HG03342 (cell line): ENCODE measurements around the gene SMAP1.

Experiments
- ATAC-seq: cut with Tn5 transposase; IDR thresholded peaks from one replicate; pipeline ENCODE4 v1.9.1; 2021; ENCODE audit warnings: mild to moderate bottlenecking, moderate library complexity; ENCODE audit not compliant: unreplicated experiment

The SMAP1 gene

GRCh38 chr6:70680396-70680795, 12.7 kb downstream of the SMAP1 start:
- ATAC-seq, result no peak

- no peak for ATAC-seq
Observed at GRCh38 chr6:70684794-70685493, 17.3 kb downstream of the SMAP1 start.

GRCh38 chr6:70685494-70686180, 18.0 kb downstream of the SMAP1 start:
- ATAC-seq, result no peak

DNA sequence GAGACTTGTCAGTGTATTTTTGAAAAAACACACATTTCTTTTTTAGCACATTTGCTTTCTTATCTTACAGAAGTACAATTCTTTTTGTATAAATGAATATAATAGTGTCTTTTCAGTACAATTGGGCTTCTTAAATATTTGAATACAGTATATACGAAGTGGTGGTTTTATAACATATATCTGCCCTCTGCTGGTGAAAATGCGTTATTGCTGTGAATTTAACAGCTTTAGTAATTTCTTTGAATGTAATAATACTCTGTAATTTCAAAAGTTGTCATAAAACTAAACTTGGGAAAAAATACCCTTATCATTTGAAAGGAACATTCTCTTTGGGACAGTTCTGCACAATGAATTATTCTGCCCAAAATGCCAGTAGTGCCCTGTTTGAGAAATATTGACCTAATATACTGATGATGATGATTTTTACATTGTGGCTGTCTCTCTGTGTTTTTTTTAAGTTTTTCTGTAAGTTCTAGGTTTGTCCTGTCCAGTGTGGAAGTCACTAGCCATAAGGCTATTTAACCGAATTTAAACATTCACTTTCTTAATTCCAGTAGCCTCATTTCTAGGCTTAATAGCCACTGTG, 19.0 kb downstream of the SMAP1 start:
- ATAC-seq, result no peak

DNA sequence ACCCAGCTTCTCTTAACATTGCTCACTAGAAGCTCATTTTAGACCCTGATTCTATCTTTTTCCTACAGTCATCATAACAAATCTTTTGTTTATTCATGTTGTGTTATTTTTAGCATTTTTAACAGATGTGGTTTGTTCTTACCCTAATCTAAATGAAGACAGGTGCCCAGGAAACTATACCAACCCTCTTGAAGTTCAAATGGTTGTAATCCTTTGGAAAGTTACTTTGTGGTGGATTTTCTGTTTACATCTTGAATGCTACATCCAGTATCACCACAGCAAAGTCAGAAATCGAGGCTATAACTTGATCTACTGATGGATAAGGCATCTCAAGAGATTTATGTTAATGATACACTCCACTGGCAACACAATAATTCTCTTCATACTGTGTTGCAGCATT, 26.2 kb downstream of the SMAP1 start:
- no peak for ATAC-seq

DNA sequence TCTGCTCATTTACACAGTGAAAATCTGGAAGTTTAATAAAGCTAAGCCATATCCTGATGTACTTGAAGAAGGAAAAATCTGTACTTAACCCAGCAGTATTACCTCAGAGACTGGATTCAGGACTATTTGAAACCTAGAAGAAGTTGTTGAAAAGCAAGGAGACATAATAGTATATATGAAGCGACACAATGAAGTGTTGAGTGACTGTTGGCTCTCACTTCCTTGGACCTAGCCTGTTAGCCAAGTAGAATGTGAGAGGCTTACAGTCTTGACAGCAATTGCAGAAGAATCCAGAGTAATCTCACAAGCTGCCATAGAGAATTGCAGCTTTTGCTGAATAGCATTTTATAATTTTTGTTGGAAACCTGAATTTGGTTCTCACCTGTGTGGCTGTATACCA, 26.7 kb downstream of the SMAP1 start:
- no peak for ATAC-seq

DNA sequence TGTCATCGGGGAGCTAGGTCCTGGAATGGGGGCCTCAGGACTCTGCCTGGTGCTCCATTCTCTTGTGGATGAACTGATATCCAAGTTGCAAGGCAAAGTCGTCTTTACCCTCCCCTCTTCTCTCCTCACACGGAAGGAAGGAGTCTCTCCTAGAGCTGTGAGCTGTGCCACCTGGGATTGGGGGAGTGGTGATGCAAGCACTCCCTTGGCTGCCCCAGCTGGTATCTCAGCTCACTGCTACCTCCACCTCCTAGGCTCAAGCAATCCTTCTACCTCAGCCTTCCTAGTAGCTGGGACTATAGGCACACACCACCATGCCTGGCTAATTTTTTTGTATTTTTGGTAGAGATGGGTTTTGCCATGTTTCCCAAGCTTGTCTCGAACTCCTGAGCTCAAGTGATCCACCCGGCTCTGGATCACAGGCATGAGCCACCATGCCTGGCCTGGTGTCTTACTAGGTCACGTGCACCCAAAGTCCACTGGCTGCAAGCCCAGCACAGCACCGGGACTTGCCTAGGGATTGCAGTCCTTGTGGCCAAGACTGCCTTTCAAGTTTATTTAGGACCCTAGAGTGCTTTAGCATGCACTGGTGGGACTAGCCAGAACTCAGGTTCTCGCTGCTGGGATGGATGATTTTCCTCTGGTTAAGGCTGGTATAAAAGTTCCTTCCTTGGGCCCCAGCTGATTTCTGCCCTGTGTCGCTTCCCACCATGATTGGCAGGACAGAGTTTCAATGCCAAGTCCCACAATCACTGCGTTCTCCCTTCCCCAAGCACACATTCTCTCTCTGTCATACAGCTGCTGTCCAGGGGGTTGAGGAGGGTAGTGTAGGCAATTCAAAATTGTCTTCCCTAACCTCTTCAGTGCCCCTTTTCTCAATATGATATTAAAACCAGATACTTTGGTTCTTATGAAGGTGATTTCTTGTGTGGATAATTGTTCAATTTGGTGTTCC, 33.5 kb downstream of the SMAP1 start:
- ATAC-seq, result no peak

- no peak for ATAC-seq
Observed at GRCh38 chr6:70705772-70706171, 38.1 kb downstream of the SMAP1 start.

- no peak for ATAC-seq
Observed at GRCh38 chr6:70706491-70707123, 38.9 kb downstream of the SMAP1 start.

DNA sequence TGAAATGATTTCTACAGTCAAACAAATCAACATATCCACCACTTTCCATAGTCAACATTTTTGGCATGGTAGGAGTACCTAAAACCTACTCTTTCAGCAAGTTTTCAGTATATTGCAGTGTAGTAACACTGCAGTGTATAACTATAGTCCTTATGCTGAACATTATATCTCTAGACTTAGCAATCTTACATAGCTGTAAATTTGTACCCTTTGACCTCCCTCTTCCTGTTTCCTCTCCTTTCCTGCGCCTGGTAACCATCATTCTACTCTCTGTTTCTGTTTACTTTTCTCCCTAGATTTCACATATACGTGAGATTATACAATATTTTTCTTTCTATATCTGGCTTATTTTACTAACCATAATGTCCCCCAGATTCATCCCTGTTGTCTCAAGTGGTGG, 40.2 kb downstream of the SMAP1 start:
- ATAC-seq, result no peak

DNA sequence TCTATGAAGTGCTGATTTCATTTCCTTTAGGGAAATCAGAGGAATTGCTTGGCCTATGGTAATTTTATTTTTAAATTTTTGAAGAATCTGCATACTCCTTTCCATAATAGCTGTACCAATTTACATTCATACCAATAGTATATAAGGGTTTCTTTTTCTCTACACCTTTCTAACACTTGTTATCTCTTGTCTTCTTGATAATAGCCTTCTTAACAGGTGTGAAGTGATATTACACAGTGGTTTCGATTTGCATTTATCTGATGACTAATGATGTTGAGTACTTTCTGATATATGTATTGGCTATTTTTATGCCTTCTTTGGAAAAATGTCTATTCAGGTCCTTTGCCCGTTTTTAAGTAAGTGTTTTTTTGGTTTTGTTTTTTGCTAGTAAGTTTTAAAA, 40.8 kb downstream of the SMAP1 start:
- ATAC-seq, result no peak

- no peak for ATAC-seq
Observed at GRCh38 chr6:70709826-70710225, 42.1 kb downstream of the SMAP1 start.

DNA sequence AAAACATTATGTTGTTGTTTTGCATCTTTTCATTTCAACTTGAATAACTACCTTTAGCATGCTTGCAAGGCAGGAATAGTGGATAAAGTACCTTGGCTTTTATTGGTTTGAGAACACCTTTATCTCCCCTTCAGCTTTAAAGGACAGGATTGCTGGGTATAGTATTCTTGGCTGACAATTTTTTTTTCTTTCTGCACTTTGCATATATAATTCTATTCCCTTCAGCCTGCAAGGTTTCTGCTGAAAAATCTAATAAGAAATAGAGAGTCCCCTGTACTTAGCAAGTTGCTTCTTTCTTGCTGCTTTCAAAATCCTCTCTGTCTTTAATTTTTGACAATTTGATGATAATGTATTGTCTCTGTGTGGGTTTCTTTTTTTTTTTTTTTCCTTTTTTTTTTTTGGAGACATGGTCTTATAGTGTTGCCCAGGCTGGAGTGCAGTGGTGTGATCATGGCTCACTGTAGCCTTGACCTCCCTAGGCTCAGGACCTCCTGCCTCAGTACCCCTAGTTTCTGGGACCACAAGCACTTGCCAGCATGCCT, 47.1 kb downstream of the SMAP1 start:
- ATAC-seq, result no peak

- no peak for ATAC-seq
Observed at GRCh38 chr6:70717038-70717801, 49.5 kb downstream of the SMAP1 start.

- no peak for ATAC-seq
Observed at GRCh38 chr6:70724524-70724923, 56.8 kb downstream of the SMAP1 start.

DNA sequence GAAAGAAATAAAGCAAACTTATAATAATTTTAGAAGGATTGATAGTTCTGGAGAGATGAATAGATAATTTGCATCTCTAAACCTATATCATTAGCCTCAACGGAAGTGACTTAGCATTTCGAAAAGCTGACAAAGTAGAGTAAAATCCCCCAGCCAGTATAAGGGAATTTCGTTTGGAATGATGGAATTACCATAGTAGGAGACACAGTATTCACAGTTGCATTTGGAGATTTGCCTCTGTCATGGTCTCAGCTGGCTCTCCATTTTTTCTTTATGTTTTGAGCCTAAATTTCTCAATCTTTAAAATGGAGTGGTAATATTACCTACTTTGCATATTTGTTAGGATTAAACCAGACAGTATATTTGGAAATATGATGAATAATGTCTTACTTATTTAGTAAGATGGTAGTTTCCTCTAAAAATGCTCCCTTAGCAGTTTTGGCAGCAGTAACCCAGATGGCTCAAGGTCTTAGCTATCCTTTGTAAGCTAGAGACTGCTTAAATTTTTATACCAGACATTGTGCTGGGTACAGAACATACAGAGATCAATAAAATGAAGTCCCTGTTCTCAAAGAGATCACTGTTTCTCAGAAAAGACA, 58.2 kb downstream of the SMAP1 start:
- ATAC-seq, result no peak

GRCh38 chr6:70734381-70734780, 66.7 kb downstream of the SMAP1 start:
- no peak for ATAC-seq

GRCh38 chr6:70734979-70735378, 67.3 kb downstream of the SMAP1 start:
- ATAC-seq, result no peak

DNA sequence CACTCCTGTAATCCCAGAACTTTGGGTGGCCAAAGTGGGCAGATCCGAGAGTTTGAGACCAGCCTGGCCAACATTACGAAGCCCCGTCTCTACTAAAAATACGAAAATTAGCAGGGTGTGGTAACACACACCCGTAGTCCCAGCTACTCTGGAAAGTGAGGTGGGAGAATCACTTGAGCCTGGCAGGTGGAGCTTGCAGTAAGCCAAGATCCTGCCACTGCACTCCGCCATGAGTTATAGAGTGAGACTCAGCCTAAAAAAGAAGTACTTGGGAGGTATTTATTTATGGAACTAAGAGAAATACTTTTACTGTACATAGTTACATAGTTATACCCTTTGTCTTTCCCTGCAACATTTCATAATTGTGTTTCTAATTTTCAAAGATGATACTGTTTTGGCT, 67.8 kb downstream of the SMAP1 start:
- ATAC-seq, result no peak
